Vagina (tissue), 2 donors: Measurements from ENCODE around the gene FGF12.

Experiments
- POLR2A ChIP-seq, 2 donors: fragments of 450-650 bp; IDR thresholded peaks; one replicate each; pipeline ENCODE4 v1.6.1; 2017; ENCODE audit warnings: antibody characterized with exemption in 2 of 2, mild to moderate bottlenecking in 2 of 2, moderate library complexity in 2 of 2
- TF ChIP-seq, protein P1 (sequence below), 3 experiments: fragments of 450-650 bp in 2 of 3; fragments of 200-600 bp in 1 of 3; sonication (generic) in 1 of 3; IDR thresholded peaks; one replicate each; pipeline ENCODE4 v1.5.1; 2017 to 2019; ENCODE audit warnings: antibody characterized with exemption in 3 of 3, mild to moderate bottlenecking in 2 of 3, moderate library complexity in 2 of 3

DNA sequence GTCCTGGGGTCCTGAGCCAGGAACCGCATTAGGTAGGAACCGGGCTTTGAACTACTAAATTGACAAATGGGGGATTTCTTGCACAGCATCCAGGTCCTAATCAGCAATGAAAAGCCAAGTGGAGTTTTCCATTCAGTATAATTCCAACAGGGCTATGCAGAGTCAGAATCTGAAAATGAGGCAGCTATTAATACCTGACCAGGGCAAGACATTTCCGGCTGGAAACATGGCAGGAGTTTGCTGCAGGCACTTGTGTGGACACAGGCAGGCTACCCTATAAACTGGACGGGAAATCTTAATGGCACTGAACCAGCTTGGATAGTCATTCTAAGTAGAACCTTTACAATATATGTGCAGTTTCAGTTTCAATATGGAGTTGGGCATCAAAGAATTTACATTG lies 553.1 kb downstream of the FGF12 start:
- TF ChIP-seq, protein P1, sequence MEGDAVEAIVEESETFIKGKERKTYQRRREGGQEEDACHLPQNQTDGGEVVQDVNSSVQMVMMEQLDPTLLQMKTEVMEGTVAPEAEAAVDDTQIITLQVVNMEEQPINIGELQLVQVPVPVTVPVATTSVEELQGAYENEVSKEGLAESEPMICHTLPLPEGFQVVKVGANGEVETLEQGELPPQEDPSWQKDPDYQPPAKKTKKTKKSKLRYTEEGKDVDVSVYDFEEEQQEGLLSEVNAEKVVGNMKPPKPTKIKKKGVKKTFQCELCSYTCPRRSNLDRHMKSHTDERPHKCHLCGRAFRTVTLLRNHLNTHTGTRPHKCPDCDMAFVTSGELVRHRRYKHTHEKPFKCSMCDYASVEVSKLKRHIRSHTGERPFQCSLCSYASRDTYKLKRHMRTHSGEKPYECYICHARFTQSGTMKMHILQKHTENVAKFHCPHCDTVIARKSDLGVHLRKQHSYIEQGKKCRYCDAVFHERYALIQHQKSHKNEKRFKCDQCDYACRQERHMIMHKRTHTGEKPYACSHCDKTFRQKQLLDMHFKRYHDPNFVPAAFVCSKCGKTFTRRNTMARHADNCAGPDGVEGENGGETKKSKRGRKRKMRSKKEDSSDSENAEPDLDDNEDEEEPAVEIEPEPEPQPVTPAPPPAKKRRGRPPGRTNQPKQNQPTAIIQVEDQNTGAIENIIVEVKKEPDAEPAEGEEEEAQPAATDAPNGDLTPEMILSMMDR (IDR thresholded peaks at IDR 0.05): no peak
- TF ChIP-seq POLR2A (IDR thresholded peaks at IDR 0.05): no peak
